ENCODE measurements around the gene LDLRAD4. TPM values are rescaled to one million over a fixed set of nuclear protein-coding genes. Genes with fewer than 3 reads are reported as not detected.

Gene LDLRAD4
- total and polyA plus RNA-seq, 2 donors (not counting 1 experiment from before 2014, with no cell fraction given): 13.9 to 35.7 TPM

- no peak for TF ChIP-seq CTCF (IDR thresholded peaks at IDR 0.05)
- no peak for TF ChIP-seq EZH2 (IDR thresholded peaks at IDR 0.05; ENCODE audit: borderline replicate concordance, insufficient read depth, low read depth, low read length, poor library complexity, severe bottlenecking)
- no peak overlapping the region for H2AFZ ChIP-seq (ENCODE audit: insufficient read depth, low read depth, low read length, poor library complexity, severe bottlenecking)
- H3K27me3 ChIP-seq (replicated peaks in 1 of 4; ENCODE audit: control extremely low read depth in 1 of 4, control insufficient read depth in 3 of 4, insufficient read depth in 4 of 4, low read length in 3 of 4): no peaks in the 10 kb centered on the region
- no peak overlapping the region for H3K4me3 ChIP-seq (ENCODE audit: control extremely low read depth in 1 of 5, extremely low read depth in 1 of 5, insufficient read depth in 1 of 5, low read depth in 2 of 5, low read length in 4 of 5)
- DNase-seq: no peak
- 95% methylated on average over 15 of the region's 16 CpGs for WGBS (ENCODE audit: insufficient coverage)
- ATAC-seq (ENCODE audit: low read depth): no peak
- no peaks in the 10 kb centered on the region for H4K20me1 ChIP-seq (ENCODE audit: control insufficient read depth, insufficient read depth, low read length, poor library complexity, severe bottlenecking)
- ChIA-PET POLR2A (no interaction called here), CTCF (no interaction called here)
- no peak overlapping the region for H3K4me2 ChIP-seq (replicated peaks; ENCODE audit: low read depth, low read length, poor library complexity, severe bottlenecking)
- no peaks in the 10 kb centered on the region for H3K36me3 ChIP-seq (replicated peaks in 1 of 2; ENCODE audit: control extremely low read depth in 1 of 2, control insufficient read depth in 1 of 2, extremely low read depth in 1 of 2, insufficient read depth in 2 of 2, low read length in 1 of 2)
- no peaks in the 10 kb centered on the region for H3K79me2 ChIP-seq (ENCODE audit: control insufficient read depth, insufficient read depth, low read length)
- H3K9me3 ChIP-seq (ENCODE audit: control extremely low read depth in 1 of 3, control insufficient read depth in 2 of 3, insufficient read depth in 1 of 3, low read length in 2 of 3): peaks cover 0 to 7% (median 0%) of the 10 kb centered on the region in 3 donors
- H3K27ac ChIP-seq (ENCODE audit: low read length in 2 of 2): no peak overlapping the region
- Mint-ChIP-seq H3K4me1 (no peaks in the 10 kb centered on the region), H3K4me3 (no peak overlapping the region), H3K9me3 (ENCODE audit: insufficient read depth) (no peaks in the 10 kb centered on the region), H3K27ac (no peak overlapping the region), H3K27me3 (peaks cover 8% of the 10 kb centered on the region)
- no peak overlapping the region for H3K9ac ChIP-seq (ENCODE audit: low read length)
- intact Hi-C loops (cut with micrococcal nuclease): no loop called here
- no peaks in the 10 kb centered on the region for H3K4me1 ChIP-seq (ENCODE audit: control insufficient read depth in 2 of 2, insufficient read depth in 2 of 2, low read length in 2 of 2)
Observed at GRCh38 chr18:13295894-13296293, 77.3 kb downstream of the LDLRAD4 start.

- no peaks in the 10 kb centered on the region for H3K4me1 Mint-ChIP-seq
- Histone ChIP-seq H3K4me3 (ENCODE audit: control extremely low read depth in 1 of 5, extremely low read depth in 1 of 5, insufficient read depth in 1 of 5, low read depth in 2 of 5, low read length in 4 of 5) (no peak overlapping the region), H3K9me3 (ENCODE audit: control extremely low read depth in 1 of 3, control insufficient read depth in 2 of 3, insufficient read depth in 1 of 3, low read length in 2 of 3) (peaks cover 0 to 7% (median 0%) of the 10 kb centered on the region in 3 donors), H3K27ac (ENCODE audit: low read length in 2 of 2) (no peak overlapping the region), H3K27me3 (replicated peaks in 1 of 4; ENCODE audit: control extremely low read depth in 1 of 4, control insufficient read depth in 3 of 4, insufficient read depth in 4 of 4, low read length in 3 of 4) (peaks cover 0 to 4% (median 0%) of the 10 kb centered on the region in 4 experiments), H3K4me1 (ENCODE audit: control insufficient read depth in 2 of 2, insufficient read depth in 2 of 2, low read length in 2 of 2) (no peaks in the 10 kb centered on the region), H2AFZ (ENCODE audit: insufficient read depth, low read depth, low read length, poor library complexity, severe bottlenecking) (no peak overlapping the region), H3K4me2 (replicated peaks; ENCODE audit: low read depth, low read length, poor library complexity, severe bottlenecking) (no peak overlapping the region), H4K20me1 (ENCODE audit: control insufficient read depth, insufficient read depth, low read length, poor library complexity, severe bottlenecking) (no peaks in the 10 kb centered on the region), H3K79me2 (ENCODE audit: control insufficient read depth, insufficient read depth, low read length) (no peaks in the 10 kb centered on the region), H3K9ac (ENCODE audit: low read length) (no peak overlapping the region), H3K36me3 (replicated peaks in 1 of 2; ENCODE audit: control extremely low read depth in 1 of 2, control insufficient read depth in 1 of 2, extremely low read depth in 1 of 2, insufficient read depth in 2 of 2, low read length in 1 of 2) (no peaks in the 10 kb centered on the region)
- WGBS (ENCODE audit: insufficient coverage): 83% methylated on average over 12 of the region's 15 CpGs
- CTCF ChIA-PET: no interaction called here
- DNase-seq (no peak), ATAC-seq (ENCODE audit: low read depth) (no peak)
- H3K4me3 Mint-ChIP-seq: no peak overlapping the region
- H3K27ac Mint-ChIP-seq: no peak overlapping the region
- no peaks in the 10 kb centered on the region for H3K9me3 Mint-ChIP-seq (ENCODE audit: insufficient read depth)
- H3K27me3 Mint-ChIP-seq: peaks cover 8% of the 10 kb centered on the region
- TF ChIP-seq CTCF (IDR thresholded peaks at IDR 0.05) (no peak), EZH2 (IDR thresholded peaks at IDR 0.05; ENCODE audit: borderline replicate concordance, insufficient read depth, low read depth, low read length, poor library complexity, severe bottlenecking) (no peak)
- intact Hi-C loops (cut with micrococcal nuclease): no loop called here
- POLR2A ChIA-PET: no interaction called here
Observed at GRCh38 chr18:13296867-13297574, 78.5 kb downstream of the LDLRAD4 start.
